CD4-positive, alpha-beta T cell (primary cell): ENCODE measurements around the gene TCF12. TPM values are rescaled to one million over a fixed set of nuclear protein-coding genes. Genes with fewer than 3 reads are reported as not detected.

Experiments
- ATAC-seq: fragments of 200-7000 bp; cut with Tn5 transposase; one replicate; pipeline ENCODE4 v1.10.0; 2022; ENCODE audit warnings: mild to moderate bottlenecking; ENCODE audit not compliant: poor library complexity
- CTCF ChIA-PET: fragments of 350-600 bp; sonication (Branson Sonifier 250); formaldehyde crosslinking; loops from one replicate; lab custom pipeline; 2021; ENCODE audit warnings: antibody characterized with exemption, inconsistent platforms; lab: Charles Lee
- POLR2A ChIA-PET: fragments of 350-600 bp; sonication (Branson Sonifier 250); formaldehyde crosslinking; loops from one replicate; lab custom pipeline; 2021; ENCODE audit warnings: antibody characterized with exemption, inconsistent platforms; lab: Charles Lee
- DNase-seq, 14 experiments: peaks; one replicate each; pipeline ENCODE4 v3.0.0-alpha.2; 2013 to 2020; ENCODE audit warnings: mixed read lengths in 2 of 14
- H3K27ac ChIP-seq, 2 donors: one replicate each; pipeline versions ENCODE4 v1.5.1 to v1.7.0; 2013; ENCODE audit warnings: low read length in 2 of 2, low read depth in 1 of 2, mild to moderate bottlenecking in 1 of 2
- H3K27me3 ChIP-seq, 2 experiments: 1 replicate in 1 of 2; 2 replicates in 1 of 2; pipeline versions ENCODE4 v1.6.1 to v1.7.0; 2013; ENCODE audit warnings: low read length in 2 of 2, control low read depth in 1 of 2, mild to moderate bottlenecking in 1 of 2, moderate library complexity in 1 of 2; ENCODE audit not compliant: insufficient read depth in 2 of 2, control insufficient read depth in 1 of 2
- H3K36me3 ChIP-seq: one replicate; pipeline ENCODE4 v1.6.1; 2013; ENCODE audit warnings: low read length, control low read depth; ENCODE audit not compliant: insufficient read depth
- H3K4me1 ChIP-seq: one replicate; pipeline ENCODE4 v1.6.1; 2013; ENCODE audit warnings: low read length, control low read depth; ENCODE audit not compliant: insufficient read depth
- H3K4me3 ChIP-seq: one replicate; pipeline ENCODE4 v1.5.1; 2013; ENCODE audit warnings: mild to moderate bottlenecking, low read length, moderate library complexity
- H3K9me3 ChIP-seq, 2 experiments: 1 replicate in 1 of 2; 2 replicates in 1 of 2; pipeline versions ENCODE4 v1.6.1 to v1.7.0; 2013; ENCODE audit warnings: low read length in 2 of 2, mild to moderate bottlenecking in 2 of 2, control low read depth in 1 of 2, moderate library complexity in 1 of 2; ENCODE audit not compliant: control insufficient read depth in 1 of 2, insufficient read depth in 1 of 2
- H3K27ac Mint-ChIP-seq: one replicate; pipeline ENCODE4 v1.8.0; 2020; ENCODE audit warnings: mixed read lengths
- H3K27me3 Mint-ChIP-seq: one replicate; pipeline ENCODE4 v1.8.0; 2021; ENCODE audit warnings: mixed read lengths
- H3K36me3 Mint-ChIP-seq: one replicate; pipeline ENCODE4 v1.8.0; 2021; ENCODE audit warnings: low read depth, mixed read lengths
- H3K4me1 Mint-ChIP-seq: one replicate; pipeline ENCODE4 v1.8.0; 2021; ENCODE audit warnings: low read depth, mixed read lengths
- H3K4me3 Mint-ChIP-seq: one replicate; pipeline ENCODE4 v1.8.0; 2020; ENCODE audit warnings: mild to moderate bottlenecking, mixed read lengths
- H3K9me3 Mint-ChIP-seq: one replicate; pipeline ENCODE4 v1.8.0; 2020; ENCODE audit warnings: mixed read lengths
- intact Hi-C, 2 experiments: fragments of 100-400 bp; cut with DNase I in 1 of 2; cut with micrococcal nuclease in 1 of 2; formaldehyde crosslinking; loops; one replicate each; pipeline versions ENCODE4 v1.15.1 to v1.9.0; 2023 to 2025; cut with DNase I, micrococcal nuclease
- total RNA-seq, 174 experiments: library from RNA in 2 of 174; stranded (reverse) in 2 of 174; gene quantifications; one replicate each; pipeline ENCODE4 v1.2.3 and lab custom pipeline; 2021 to 2026
- TF ChIP-seq, protein P1 (sequence below): fragments of 200-600 bp; IDR thresholded peaks from one replicate; pipeline ENCODE4 v1.8.0; 2022; ENCODE audit warnings: antibody characterized with exemption, mild to moderate bottlenecking

Gene TCF12
- total RNA-seq, 2 experiments from 2014 or later = 54.0 TPM

DNA sequence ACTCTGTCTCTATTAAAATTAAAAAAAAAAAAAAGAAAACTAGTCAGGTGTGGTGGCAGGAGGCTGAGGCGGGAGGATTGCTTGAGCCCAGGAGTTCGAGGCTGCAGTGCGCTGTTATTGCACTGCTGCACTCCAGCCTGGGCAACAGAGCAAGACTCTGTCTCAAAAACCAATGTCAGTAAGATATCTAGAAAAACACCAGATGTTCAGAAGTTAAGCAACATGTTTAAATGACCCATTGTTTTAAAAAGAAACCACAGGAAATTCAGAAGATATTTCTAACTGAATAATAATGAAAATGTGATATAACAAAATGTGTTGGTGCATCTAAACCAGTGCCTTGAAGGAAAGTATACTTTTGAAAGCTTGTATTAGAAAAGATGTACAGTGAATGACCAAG, 254.5 kb downstream of the TCF12 start:
- CTCF ChIA-PET = no interaction called here

DNA sequence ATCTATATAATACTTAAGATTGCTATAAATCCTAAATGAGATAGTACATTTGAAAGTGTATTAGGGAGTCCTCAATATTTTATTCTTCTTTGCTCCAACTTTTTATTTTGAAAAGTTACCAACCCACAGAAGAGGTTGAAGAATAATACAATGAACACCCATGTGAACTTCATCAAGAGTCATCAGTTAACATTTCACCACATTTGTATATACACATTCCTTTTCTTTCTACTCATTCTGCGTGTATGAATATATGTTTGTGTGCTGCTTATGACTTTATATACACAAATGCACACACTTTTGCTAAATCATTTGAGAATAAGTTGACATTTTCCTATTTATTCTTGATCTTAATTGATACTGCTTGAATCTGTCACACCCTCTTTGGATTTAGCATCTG, 264.6 kb downstream of the TCF12 start:
- POLR2A ChIA-PET = no interaction called here
- H3K9me3 Mint-ChIP-seq = no peaks in the 10 kb centered on the region
- intact Hi-C loops = no loop called here

More for the DNA sequence above, 254.5 kb downstream of the TCF12 start:
- no peak overlapping the region for H3K27ac Mint-ChIP-seq
- no peak overlapping the region for H3K4me3 ChIP-seq
- H3K4me3 Mint-ChIP-seq = no peak overlapping the region
- peaks cover 5% of the 10 kb centered on the region for H3K4me1 Mint-ChIP-seq
- H3K27ac ChIP-seq = no peak overlapping the region
- H3K9me3 ChIP-seq = no peaks in the 10 kb centered on the region
- TF ChIP-seq, protein P1, sequence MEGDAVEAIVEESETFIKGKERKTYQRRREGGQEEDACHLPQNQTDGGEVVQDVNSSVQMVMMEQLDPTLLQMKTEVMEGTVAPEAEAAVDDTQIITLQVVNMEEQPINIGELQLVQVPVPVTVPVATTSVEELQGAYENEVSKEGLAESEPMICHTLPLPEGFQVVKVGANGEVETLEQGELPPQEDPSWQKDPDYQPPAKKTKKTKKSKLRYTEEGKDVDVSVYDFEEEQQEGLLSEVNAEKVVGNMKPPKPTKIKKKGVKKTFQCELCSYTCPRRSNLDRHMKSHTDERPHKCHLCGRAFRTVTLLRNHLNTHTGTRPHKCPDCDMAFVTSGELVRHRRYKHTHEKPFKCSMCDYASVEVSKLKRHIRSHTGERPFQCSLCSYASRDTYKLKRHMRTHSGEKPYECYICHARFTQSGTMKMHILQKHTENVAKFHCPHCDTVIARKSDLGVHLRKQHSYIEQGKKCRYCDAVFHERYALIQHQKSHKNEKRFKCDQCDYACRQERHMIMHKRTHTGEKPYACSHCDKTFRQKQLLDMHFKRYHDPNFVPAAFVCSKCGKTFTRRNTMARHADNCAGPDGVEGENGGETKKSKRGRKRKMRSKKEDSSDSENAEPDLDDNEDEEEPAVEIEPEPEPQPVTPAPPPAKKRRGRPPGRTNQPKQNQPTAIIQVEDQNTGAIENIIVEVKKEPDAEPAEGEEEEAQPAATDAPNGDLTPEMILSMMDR = no peak
- no peak for ATAC-seq
- no peaks in the 10 kb centered on the region for H3K27me3 Mint-ChIP-seq
- intact Hi-C loops = no loop called here
- no peaks in the 10 kb centered on the region for H3K27me3 ChIP-seq
- H3K9me3 Mint-ChIP-seq = no peaks in the 10 kb centered on the region
- H3K36me3 ChIP-seq = no peaks in the 10 kb centered on the region
- no peak for DNase-seq
- peaks cover 59% of the 10 kb centered on the region for H3K36me3 Mint-ChIP-seq
- H3K4me1 ChIP-seq = no peaks in the 10 kb centered on the region
- POLR2A ChIA-PET = no interaction called here

DNA sequence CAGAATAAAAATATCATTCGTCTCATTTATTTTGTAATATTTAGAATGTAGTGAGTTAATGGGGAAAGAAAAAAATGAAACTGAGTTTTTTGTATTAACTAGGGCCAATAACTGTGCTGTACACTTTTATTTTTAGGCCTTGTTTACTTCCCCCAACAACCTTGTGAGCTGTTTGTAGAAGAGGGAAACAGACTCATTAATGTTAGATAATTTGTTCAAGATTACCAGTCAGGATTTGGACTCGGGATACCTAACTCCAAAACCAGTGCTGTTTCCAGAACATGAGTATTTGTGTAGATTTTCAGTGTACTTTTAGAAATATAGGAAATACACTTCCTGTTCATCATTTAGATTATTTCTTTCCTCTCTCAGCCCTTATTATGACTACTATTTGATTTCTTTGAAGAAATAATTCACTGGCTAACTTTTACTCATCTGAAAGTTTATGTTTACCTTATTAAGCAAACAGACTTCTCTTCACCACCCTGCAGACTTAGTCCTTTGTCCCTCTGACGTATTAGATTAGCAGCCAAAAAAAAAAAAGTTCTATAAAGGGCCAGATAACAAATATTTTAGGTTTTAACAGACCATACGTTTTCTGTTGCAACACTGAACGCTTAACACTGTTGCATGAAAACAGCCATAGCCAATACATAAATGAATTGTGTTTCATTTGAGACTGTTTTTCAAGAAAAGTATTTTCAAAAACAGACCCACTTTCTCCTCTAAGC, 265.3 kb downstream of the TCF12 start:
- CTCF ChIA-PET = no interaction called here
- Histone ChIP-seq H3K27me3 (no peaks in the 10 kb centered on the region), H3K36me3 (no peaks in the 10 kb centered on the region), H3K9me3 (no peaks in the 10 kb centered on the region), H3K27ac (no peak overlapping the region), H3K4me1 (no peaks in the 10 kb centered on the region), H3K4me3 (no peak overlapping the region)
- POLR2A ChIA-PET = interaction anchor here (0.6 kb wide), 1 partner anchor 41 kb away, joined by 3 read pairs; no protein-coding TSS in a partner anchor
- DNase-seq (no peak), ATAC-seq (no peak)
- Mint-ChIP-seq H3K27me3 (no peaks in the 10 kb centered on the region), H3K36me3 (peaks cover 35% of the 10 kb centered on the region), H3K9me3 (no peaks in the 10 kb centered on the region), H3K4me1 (no peaks in the 10 kb centered on the region), H3K27ac (no peak overlapping the region), H3K4me3 (no peak overlapping the region)
- TF ChIP-seq, protein P1 = no peak
- intact Hi-C loops = no loop called here

More for the DNA sequence above, 264.6 kb downstream of the TCF12 start:
- H3K4me3 Mint-ChIP-seq = no peak overlapping the region
- no peak overlapping the region for H3K4me3 ChIP-seq
- no peaks in the 10 kb centered on the region for H3K4me1 ChIP-seq
- H3K4me1 Mint-ChIP-seq = no peaks in the 10 kb centered on the region
- no peak overlapping the region for H3K27ac Mint-ChIP-seq
- H3K9me3 ChIP-seq = no peaks in the 10 kb centered on the region
- H3K27ac ChIP-seq = no peak overlapping the region
- TF ChIP-seq, protein P1 = no peak
- CTCF ChIA-PET = no interaction called here
- no peaks in the 10 kb centered on the region for H3K36me3 ChIP-seq
- DNase-seq (no peak), ATAC-seq (no peak)
- peaks cover 41% of the 10 kb centered on the region for H3K36me3 Mint-ChIP-seq
- no peaks in the 10 kb centered on the region for H3K27me3 ChIP-seq
- no peaks in the 10 kb centered on the region for H3K27me3 Mint-ChIP-seq
